K562 treated with DMSO at 1 percent for 4 hours (cell line): ENCODE measurements around the gene RNF207. TPM values are rescaled to one million over a fixed set of nuclear protein-coding genes. Genes with fewer than 3 reads are reported as not detected.

Experiments used
- total RNA-seq: library from RNA; unstranded; fragments of 300-600 nt; gene quantifications from 2 replicates; pipeline ENCODE4 v1.2.3, GENCODE V29; 2022; ENCODE audit not compliant: insufficient read depth

The RNF207 gene, protein sequence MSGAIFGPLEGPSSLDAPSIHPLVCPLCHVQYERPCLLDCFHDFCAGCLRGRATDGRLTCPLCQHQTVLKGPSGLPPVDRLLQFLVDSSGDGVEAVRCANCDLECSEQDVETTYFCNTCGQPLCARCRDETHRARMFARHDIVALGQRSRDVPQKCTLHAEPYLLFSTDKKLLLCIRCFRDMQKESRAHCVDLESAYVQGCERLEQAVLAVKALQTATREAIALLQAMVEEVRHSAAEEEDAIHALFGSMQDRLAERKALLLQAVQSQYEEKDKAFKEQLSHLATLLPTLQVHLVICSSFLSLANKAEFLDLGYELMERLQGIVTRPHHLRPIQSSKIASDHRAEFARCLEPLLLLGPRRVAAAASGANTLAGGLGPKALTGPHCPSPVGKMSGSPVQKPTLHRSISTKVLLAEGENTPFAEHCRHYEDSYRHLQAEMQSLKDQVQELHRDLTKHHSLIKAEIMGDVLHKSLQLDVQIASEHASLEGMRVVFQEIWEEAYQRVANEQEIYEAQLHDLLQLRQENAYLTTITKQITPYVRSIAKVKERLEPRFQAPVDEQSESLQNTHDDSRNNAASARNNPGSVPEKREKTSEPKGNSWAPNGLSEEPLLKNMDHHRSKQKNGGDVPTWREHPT
- 5.6 and 7.5 TPM in 2 replicates for total RNA-seq

GRCh38 chr1:6205849-6206519 lies at the start of gene RNF207:
TSS of gene RNF207 (plus strand) at chr1:6206119. CDS start at chr1:6206536, 417 bp downstream.

GRCh38 chr1:6180268-6180706 lies 25.6 kb upstream of the RNF207 start, which contains the start of gene CHD5:
TSS of gene CHD5 (minus strand) at chr1:6180321. CDS start at chr1:6180023, 298 bp downstream.

GRCh38 chr1:6199298-6200187 lies 6.4 kb upstream of the RNF207 start, which contains the start of gene RPL22:
TSS of gene RPL22 (minus strand) at chr1:6199595. CDS start at chr1:6199573, 22 bp downstream.

DNA sequence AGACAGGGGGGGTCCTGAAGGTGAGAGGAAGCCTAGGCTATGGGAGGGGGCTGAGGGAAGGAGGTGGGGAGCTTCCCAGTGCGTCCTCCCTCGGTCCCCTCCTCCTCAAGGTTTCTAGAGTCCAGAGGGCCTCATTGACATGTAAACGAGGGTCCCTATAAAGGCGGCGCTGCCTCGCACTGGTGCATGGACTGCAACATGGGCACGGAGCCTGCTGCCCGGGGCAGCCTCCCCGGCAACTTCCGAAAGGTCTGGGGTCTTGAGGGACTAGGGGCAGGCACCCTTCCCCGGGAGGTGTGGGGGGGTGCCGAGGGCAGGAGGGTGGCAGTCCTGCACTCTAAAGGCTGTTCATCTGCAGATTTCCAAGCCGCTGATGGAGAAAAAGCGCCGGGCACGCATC lies 38.1 kb downstream of the RNF207 start, which contains the start of gene HES3:
Gene HES3, plus strand, starts transcription at position 187 of the 400 bp plus-strand sequence. Its CDS starts 187 bp downstream, at position 374.

GRCh38 chr1:6260961-6261614 lies 55.2 kb downstream of the RNF207 start, which contains the start of gene GPR153:
TSS of gene GPR153 (minus strand) at chr1:6261098. CDS start at chr1:6254905, 6,193 bp downstream.

Other genes with a start within 250 kb of the RNF207 start
- 12.3 and 16.2 TPM in 2 replicates for gene NPHP4, start 213.7 kb upstream of the RNF207 start, total RNA-seq
- gene KCNAB2, start 160.2 kb upstream of the RNF207 start, total RNA-seq = 21.3 and 21.8 TPM in 2 replicates
- gene CHD5, start 25.8 kb upstream of the RNF207 start, total RNA-seq = 0.28 and 0.38 TPM in 2 replicates
- gene RPL22, start 6.5 kb upstream of the RNF207 start, total RNA-seq = 398 and 406 TPM in 2 replicates
- 52.3 and 60.0 TPM in 2 replicates for gene ICMT, start 29.8 kb downstream of the RNF207 start, total RNA-seq
- gene HES3, start 38.1 kb downstream of the RNF207 start, total RNA-seq = not detected in 2 replicates
- gene GPR153, start 55.0 kb downstream of the RNF207 start, total RNA-seq = 0.57 and 0.76 TPM in 2 replicates
- 63.3 and 63.9 TPM in 2 replicates for gene ACOT7, start 187.6 kb downstream of the RNF207 start, total RNA-seq
- gene HES2, start 213.8 kb downstream of the RNF207 start, total RNA-seq = not detected in 2 replicates
- 3.7 and 5.2 TPM in 2 replicates for gene ESPN, start 218.7 kb downstream of the RNF207 start, total RNA-seq